ENCODE results near the gene NGRN. TPM values are rescaled to one million over a fixed set of nuclear protein-coding genes. Genes with fewer than 3 reads are reported as not detected.

Gene NGRN, protein sequence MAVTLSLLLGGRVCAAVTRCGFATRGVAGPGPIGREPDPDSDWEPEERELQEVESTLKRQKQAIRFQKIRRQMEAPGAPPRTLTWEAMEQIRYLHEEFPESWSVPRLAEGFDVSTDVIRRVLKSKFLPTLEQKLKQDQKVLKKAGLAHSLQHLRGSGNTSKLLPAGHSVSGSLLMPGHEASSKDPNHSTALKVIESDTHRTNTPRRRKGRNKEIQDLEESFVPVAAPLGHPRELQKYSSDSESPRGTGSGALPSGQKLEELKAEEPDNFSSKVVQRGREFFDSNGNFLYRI
- 71.2 and 76.0 TPM in 2 replicates for total RNA-seq

DNA sequence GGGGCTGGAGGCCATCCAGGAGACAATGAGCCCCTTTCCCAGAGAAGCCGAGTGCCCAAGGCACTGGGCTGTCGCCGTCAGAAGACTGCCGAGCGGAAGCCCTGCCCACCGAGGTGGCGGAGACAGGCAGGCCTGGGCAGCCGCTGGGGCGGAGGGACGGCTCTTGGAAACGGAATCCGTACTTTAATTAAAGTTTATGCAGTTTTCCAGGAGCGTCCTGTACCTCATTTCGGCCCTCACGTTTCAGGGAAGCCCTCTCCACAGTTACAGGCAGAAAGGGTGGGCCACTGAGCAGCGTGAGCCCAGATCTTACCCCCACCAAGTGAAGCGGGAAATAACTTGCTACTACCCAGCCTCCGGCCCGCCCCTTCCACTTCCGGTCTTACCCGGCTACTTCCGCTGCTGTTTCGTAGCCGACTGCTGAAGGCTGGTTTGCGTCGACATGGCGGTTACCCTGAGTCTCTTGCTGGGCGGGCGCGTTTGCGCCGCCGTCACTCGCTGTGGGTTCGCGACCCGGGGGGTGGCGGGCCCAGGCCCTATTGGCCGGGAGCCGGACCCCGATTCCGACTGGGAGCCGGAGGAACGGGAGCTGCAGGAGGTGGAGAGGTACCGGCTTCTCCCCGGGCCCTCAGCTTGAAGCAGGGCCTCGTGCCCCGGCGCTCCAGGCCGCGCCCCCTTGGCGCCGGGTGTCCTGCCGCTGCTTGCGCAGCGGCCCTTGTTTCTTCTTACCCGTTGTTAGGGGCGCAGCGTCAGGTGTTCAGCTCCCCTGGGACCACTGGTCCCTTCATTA is at the start of gene NGRN:
TSS of gene NGRN (plus strand) at position 402 of the 790 bp plus-strand sequence. CDS start at position 443, 41 bp downstream.

DNA sequence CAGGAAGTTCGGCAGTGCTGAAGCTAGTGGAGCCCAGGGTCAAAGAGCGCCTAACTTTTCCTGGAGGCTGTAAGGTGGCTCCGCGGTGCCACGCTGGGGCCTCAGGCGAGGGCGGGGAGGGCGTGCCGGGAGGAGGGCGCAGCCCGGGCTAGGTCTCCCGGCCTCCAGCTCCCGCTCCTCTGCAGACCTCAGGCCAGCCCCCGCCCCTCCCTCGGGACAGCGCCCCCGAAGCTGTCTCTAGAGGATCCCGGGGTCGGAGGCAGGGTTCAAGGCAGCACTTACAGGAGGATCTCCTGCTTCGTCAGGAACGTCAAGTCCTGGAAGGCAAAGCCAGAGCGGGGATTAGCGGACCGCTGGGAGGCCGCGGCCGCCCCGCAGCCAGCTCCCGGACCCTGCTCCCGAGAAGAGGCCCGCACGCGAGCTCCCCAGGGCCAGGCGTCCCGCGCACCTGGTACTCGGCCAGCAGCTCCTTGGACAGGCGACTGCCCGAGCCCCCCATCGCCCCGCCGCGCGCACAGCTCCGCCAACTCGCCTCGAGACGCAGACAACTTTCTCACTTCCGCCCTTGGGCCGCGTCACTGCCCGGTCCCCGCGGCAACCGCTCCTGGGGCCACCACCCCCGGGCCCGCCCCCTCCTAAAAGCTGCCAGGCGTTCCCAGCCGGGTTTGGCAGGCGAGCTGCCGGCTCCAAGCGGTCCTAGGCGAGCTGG is 31.9 kb upstream of the NGRN start, which contains the start of gene CIB1:
TSS of gene CIB1 (minus strand) at position 555 of the 709 bp plus-strand sequence. CDS start at position 499, 56 bp downstream.

DNA sequence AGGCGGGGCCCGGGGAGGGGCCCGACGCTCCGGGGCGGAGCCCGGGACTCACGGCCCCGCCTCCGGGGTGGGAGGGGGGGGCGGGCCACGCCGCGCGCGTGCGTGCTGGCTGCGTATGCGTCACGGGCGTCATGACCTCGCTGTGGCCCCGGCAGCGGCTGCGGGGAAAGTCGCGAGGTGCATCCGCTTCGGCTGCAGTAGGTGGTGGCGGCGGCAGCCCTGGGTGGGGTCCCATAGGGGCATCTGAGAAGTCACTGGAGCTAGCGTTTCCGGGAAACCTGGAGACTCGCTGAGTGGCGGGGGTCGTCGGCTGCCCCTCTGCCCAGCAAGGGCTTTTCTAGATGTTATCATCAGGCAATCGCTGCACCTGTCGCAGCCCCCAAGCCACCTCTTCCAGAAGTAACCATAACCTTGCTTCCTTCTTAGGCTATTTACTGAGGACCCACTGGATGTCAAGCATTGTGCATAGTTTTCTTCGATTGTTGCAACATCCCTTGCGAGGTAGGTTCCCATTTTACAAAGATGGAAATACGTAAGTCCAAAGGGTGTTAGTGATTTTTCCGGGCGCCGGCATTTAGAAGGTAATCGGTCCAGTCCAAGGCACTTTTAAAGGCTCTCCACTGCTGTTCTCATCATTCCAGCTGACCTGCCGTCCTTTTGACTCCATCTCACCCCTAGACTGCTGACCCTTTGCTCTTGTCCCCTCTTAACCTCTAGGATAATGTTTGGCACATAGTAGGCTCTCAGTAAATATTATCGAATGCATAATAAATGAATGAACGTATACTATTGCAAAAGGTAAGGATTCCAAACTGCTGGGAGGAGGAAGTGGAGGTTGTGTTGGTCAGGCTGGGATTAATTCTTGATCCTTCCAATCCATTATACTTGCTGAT is 31.1 kb upstream of the NGRN start, which contains the start of gene GDPGP1:
TSS of gene GDPGP1 (plus strand) at position 114 of the 893 bp plus-strand sequence. CDS start 6,700 bp downstream, outside the sequence.

DNA sequence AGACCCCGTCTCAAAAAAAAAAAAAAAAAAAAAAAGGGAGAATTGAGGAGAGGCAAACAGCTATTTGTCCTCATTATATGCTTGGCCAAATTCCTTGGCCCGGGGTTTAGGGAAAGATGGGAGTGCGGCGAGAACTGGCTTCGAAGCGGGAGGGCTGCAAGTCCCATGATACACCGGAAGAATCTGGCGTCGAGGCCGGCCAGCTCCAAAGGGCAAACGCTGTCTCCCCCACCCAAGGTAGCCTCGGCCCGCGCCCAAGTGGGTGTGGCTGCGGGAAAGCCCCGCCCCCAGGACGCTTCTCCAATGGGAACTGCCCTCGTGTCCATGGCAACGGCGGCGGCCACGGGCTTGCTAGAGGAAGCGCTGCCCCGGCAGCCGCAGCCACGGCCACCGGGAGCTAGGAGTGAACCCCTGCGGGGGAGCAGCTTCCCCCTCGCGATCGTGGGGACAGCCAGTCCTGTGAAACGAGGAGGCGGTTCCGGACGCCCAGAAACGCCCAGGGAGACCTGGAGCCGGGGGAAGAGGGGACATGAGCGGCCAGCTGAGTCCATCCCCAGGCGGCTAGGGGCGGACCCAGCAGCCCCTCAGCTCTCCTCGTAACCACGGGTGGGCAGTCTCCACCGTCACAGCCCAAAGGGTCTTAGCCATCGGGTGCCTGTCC is 16.1 kb upstream of the NGRN start, which contains the start of gene TTLL13:
TSS of gene TTLL13 (plus strand) at position 354 of the 661 bp plus-strand sequence. CDS start 1,075 bp downstream, outside the sequence.

Other genes with a start within 250 kb of the NGRN start
- gene IDH2, start 163.2 kb upstream of the NGRN start, total RNA-seq = 52.7 and 54.5 TPM in 2 replicates
- gene SEMA4B, start 64.3 kb upstream of the NGRN start, total RNA-seq = 11.8 and 16.2 TPM in 2 replicates
- gene CIB1, start 31.7 kb upstream of the NGRN start, total RNA-seq = 27.1 and 31.9 TPM in 2 replicates
- 3.0 and 11.0 TPM in 2 replicates for gene GDPGP1, start 31.5 kb upstream of the NGRN start, total RNA-seq
- 0.12 TPM in 1 of 2 replicates, not detected in the other for gene TTLL13, start 16.1 kb upstream of the NGRN start, total RNA-seq
- 1.1 and 2.5 TPM in 2 replicates for gene ZNF774, start 86.6 kb downstream of the NGRN start, total RNA-seq
- gene IQGAP1, start 122.6 kb downstream of the NGRN start, total RNA-seq = 265 and 279 TPM in 2 replicates

All from uterine smooth muscle cell (primary cell).